Measurements from ENCODE around the gene PODXL.

DNA sequence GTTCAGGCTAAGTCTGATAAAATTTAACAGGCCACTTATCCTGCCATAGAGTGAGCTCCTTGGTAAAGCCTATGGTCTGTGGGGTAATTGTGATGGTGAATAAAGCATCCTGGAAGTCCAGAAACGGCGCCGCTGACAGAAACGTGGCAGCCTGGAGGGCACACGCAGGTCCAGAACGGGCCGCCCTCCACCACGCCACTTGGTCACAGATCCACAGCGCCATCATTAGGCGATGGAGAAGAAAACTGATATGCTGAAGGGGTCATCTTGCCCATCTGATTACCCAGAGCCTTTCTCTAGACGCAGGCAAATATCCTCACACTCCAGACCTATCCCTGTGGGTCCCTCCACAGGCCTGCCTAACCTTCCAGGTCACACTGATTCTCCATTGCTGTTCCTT is 37.8 kb downstream of the PODXL start:
- no peak for TF ChIP-seq CEBPB (IDR thresholded peaks at IDR 0.05)
- TF ChIP-seq RAD21 (IDR thresholded peaks at IDR 0.05; ENCODE audit: low read depth): no peak

Measured in Ishikawa (cell line).